Activated CD4-positive, alpha-beta memory T cell treated with anti-CD3 and anti-CD28 coated beads, Interleukin-2, amount 10 ng/mL, durations not matched to agents 7 days and 5 days (primary cell): Measurements from ENCODE around the gene RNF168. TPM values are rescaled to one million over a fixed set of nuclear protein-coding genes. Genes with fewer than 3 reads are reported as not detected.
A peak's percentile ranks its signal among the peaks of the same experiment; 100 is the strongest.
"Not testable (repeated sequence)": the region's sequence is repeated elsewhere in the genome, so short reads cannot be mapped to it uniquely, and the experiment has no call there.

Experiments used
- CTCF ChIA-PET: fragments of 350-600 bp; sonication (Branson Sonifier 250); formaldehyde crosslinking; loops from one replicate; lab custom pipeline; 2021; ENCODE audit warnings: antibody characterized with exemption, inconsistent platforms; lab: Charles Lee
- POLR2A ChIA-PET: fragments of 350-600 bp; sonication (Branson Sonifier 250); formaldehyde crosslinking; loops from one replicate; lab custom pipeline; 2021; ENCODE audit warnings: antibody characterized with exemption; lab: Charles Lee
- DNase-seq: peaks from one replicate; pipeline ENCODE4 v3.0.0-alpha.2; 2020
- H3K27ac Mint-ChIP-seq: one replicate; pipeline ENCODE4 v1.8.0; 2021; ENCODE audit warnings: mild to moderate bottlenecking, mixed read lengths
- H3K27me3 Mint-ChIP-seq: one replicate; pipeline ENCODE4 v1.8.0; 2021; ENCODE audit warnings: mixed read lengths
- H3K36me3 Mint-ChIP-seq: one replicate; pipeline ENCODE4 v1.8.0; 2021; ENCODE audit warnings: low read depth, mixed read lengths
- H3K4me1 Mint-ChIP-seq: one replicate; pipeline ENCODE4 v1.8.0; 2021; ENCODE audit warnings: mixed read lengths
- H3K4me3 Mint-ChIP-seq: one replicate; pipeline ENCODE4 v1.8.0; 2021; ENCODE audit warnings: mild to moderate bottlenecking, mixed read lengths
- H3K9me3 Mint-ChIP-seq: one replicate; pipeline ENCODE4 v1.8.0; 2021; ENCODE audit warnings: mixed read lengths
- total RNA-seq, 2 experiments: library from RNA; stranded (reverse); gene quantifications; one replicate each; pipeline ENCODE4 v1.2.3, GENCODE V29; 2021

RNF168 gene, protein sequence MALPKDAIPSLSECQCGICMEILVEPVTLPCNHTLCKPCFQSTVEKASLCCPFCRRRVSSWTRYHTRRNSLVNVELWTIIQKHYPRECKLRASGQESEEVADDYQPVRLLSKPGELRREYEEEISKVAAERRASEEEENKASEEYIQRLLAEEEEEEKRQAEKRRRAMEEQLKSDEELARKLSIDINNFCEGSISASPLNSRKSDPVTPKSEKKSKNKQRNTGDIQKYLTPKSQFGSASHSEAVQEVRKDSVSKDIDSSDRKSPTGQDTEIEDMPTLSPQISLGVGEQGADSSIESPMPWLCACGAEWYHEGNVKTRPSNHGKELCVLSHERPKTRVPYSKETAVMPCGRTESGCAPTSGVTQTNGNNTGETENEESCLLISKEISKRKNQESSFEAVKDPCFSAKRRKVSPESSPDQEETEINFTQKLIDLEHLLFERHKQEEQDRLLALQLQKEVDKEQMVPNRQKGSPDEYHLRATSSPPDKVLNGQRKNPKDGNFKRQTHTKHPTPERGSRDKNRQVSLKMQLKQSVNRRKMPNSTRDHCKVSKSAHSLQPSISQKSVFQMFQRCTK
- total RNA-seq, result 10 to 100 TPM; 45.0 to 45.6 TPM

DNA sequence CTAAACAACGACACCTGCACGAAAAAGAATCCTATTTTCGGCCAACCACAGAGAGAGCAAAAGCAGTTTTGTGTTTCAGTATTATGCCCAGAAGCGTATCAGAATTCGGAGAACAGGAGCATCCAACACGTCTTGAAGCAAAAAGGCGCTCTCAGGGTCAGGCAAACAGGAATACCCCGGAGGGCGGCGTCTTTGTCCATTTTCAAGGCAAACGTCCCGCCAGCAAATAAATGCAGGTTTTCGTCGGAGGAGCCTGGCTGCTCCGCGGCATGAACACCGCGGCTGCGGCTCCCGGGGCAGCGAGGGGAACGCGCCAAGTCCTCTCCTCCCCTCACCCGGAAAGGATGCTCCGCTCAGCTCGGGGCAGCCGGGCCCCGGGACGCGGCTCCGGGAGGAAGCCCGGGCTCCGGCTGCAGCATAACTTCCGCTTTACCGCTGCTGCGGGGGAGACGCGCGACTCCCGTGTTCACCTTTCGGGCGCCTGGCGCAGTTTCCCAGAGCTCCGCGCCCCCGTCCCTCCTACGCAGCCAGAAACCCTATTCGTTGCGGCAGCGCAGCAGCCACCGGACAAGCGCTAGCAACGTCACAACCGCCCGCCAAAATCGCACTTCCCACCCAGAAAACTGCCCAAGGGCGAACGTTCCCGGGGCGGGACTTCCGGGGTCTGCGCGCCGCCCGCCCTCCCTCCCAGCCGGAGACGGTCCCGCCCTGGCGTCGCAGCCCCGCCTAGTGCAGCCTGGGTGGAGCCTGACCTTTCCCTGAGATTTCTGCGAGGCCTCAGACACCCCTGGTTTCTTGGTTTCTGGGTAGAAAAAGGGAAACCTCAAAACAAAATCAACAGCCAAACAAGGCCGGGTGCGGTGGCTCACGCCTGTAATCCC is at the start of gene RNF168:
TSS of gene RNF168 (minus strand) at position 573 of the 881 bp plus-strand sequence. CDS start 595 bp downstream, outside the sequence.
- peaks cover 5% of the 10 kb centered on the region for H3K27me3 Mint-ChIP-seq
- ChIA-PET POLR2A (interaction anchor here (0.7 to 4.9 kb wide), 9 partner anchors 9 to 311 kb away, joined by 3 to 42 read pairs (median 7); partner anchors contain the start of genes DYNLT2B, FBXO45, UBXN7 and WDR53), CTCF (interaction anchor here (0.5 to 1.2 kb wide), 6 partner anchors 17 to 209 kb away, joined by 3 to 4 read pairs (median 4); partner anchors contain the start of genes CEP19 and PIGX)
- H3K27ac Mint-ChIP-seq, result peak within 1 kb of the TSS; percentile 99
- H3K36me3 Mint-ChIP-seq, result peaks cover 47% of the 10 kb centered on the region
- H3K9me3 Mint-ChIP-seq, result peaks cover 15% of the 10 kb centered on the region
- peak; percentile 93 for DNase-seq
- peaks cover 32% of the 10 kb centered on the region for H3K4me1 Mint-ChIP-seq
- peak within 1 kb of the TSS; percentile 100 for H3K4me3 Mint-ChIP-seq

DNA sequence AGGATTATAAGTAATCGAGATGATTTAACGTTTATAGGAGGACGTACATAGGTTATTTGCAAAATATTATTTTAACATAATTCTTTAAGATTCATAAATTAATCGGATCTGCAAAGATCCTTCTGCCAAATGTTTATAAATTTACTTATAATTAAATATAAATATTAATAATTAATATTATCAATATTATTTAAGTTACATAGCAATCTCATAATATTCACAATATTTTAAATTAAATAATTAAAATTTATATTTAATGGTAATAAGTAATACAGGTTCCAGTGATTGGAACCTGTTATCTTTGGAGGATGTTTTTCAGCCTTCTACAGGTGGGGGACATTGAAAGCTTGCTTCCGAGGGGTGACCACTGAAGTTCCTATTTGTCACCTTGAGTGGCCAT is 48.7 kb upstream of the RNF168 start:
- no peak overlapping the region for H3K4me3 Mint-ChIP-seq
- no peaks in the 10 kb centered on the region for H3K27me3 Mint-ChIP-seq
- CTCF ChIA-PET, result interaction anchor here (1.0 kb wide), 1 partner anchor 23 kb away, joined by 3 read pairs; no protein-coding TSS in a partner anchor
- H3K9me3 Mint-ChIP-seq, result peaks cover 24% of the 10 kb centered on the region
- H3K36me3 Mint-ChIP-seq, result peaks cover 45% of the 10 kb centered on the region
- no peak for DNase-seq
- H3K27ac Mint-ChIP-seq, result no peak overlapping the region
- no peaks in the 10 kb centered on the region for H3K4me1 Mint-ChIP-seq
- POLR2A ChIA-PET, result interaction anchor here (0.6 to 0.9 kb wide), 3 partner anchors 13 to 318 kb away, joined by 3 read pairs; partner anchors contain the start of genes FBXO45 and WDR53

DNA sequence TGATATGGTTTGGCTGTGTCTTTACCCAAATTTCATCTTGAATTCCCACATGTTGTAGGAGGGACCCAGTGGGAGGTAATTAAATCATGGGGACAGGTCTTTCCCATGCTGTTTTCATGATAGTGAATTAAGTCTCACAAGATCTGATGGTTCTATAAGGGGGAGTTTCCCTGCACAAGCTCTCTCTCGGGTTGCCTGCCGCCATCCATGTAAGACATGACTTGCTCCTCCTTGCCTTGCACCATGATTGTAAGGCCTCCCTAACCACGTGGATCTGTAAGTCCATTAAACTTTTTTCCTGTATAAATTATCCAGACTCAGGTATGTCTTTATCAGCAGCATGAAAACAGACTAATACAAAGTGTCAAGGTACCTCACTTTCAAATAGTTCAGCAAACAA is 46.6 kb upstream of the RNF168 start:
- H3K27ac Mint-ChIP-seq, H3K4me1 Mint-ChIP-seq, DNase-seq, H3K27me3 Mint-ChIP-seq, H3K4me3 Mint-ChIP-seq: not testable (repeated sequence)
- Mint-ChIP-seq H3K9me3 (peaks cover 24% of the 10 kb centered on the region), H3K36me3 (peaks cover 45% of the 10 kb centered on the region)
- POLR2A ChIA-PET, result interaction anchor here (1.2 kb wide), 1 partner anchor 18 kb away, joined by 4 read pairs; the partner anchor contains the start of gene WDR53
- CTCF ChIA-PET, result interaction anchor here (1.0 kb wide), 1 partner anchor 15 kb away, joined by 4 read pairs; no protein-coding TSS in a partner anchor

DNA sequence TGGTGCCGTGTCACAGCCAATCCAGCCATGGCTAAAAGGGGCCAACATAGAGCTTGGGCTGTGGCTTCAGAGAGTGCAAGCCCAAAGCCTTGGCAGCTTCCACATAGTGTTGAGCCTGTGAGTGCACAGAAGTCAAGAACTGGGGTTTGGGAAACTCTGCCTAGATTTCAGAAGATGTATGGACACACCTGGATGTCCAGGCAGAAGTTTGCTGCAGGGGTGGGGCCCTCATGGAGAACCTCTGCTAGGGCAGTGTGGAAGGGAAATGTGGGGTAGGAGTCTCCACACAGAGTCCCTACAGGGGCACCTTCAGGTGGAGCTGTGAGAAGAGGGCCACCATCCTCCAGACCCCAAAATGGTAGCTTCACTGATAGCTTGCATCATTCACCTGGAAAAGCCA is 45.7 kb upstream of the RNF168 start:
- H3K4me1 Mint-ChIP-seq, H3K27me3 Mint-ChIP-seq, H3K4me3 Mint-ChIP-seq, DNase-seq, H3K27ac Mint-ChIP-seq: not testable (repeated sequence)
- CTCF ChIA-PET, result interaction anchor here (1.0 kb wide), 1 partner anchor 14 kb away, joined by 4 read pairs; no protein-coding TSS in a partner anchor
- H3K9me3 Mint-ChIP-seq, result peaks cover 24% of the 10 kb centered on the region
- POLR2A ChIA-PET, result interaction anchor here (1.2 kb wide), 1 partner anchor 19 kb away, joined by 4 read pairs; the partner anchor contains the start of gene WDR53
- H3K36me3 Mint-ChIP-seq, result peaks cover 41% of the 10 kb centered on the region

DNA sequence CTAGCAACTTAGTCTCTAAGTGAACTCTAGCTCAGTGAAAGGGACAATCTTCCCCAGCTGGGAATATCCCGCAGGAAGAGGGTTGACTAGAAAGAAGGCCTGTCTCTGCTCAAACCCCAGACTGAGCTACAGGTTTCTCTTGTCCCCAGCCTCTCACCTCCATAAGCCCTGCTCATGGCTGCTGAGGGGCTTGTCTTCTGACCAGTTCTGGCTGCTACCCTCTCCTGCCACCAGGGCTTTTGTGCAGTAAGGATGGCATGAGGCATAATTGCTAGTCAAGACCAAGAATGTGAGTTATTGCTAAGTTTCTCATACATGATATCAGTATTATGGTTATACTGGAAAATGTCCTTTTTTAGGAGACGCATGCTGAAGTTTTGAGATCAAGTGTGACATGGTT is 43.5 kb upstream of the RNF168 start:
- Mint-ChIP-seq H3K27me3 (peaks cover 6% of the 10 kb centered on the region), H3K4me3 (no peak overlapping the region), H3K36me3 (peaks cover 28% of the 10 kb centered on the region), H3K27ac (no peak overlapping the region), H3K4me1 (no peaks in the 10 kb centered on the region), H3K9me3 (peaks cover 24% of the 10 kb centered on the region)
- ChIA-PET POLR2A (no interaction called here), CTCF (interaction anchor here (1.1 to 1.4 kb wide), 2 partner anchors 8 to 24 kb away, joined by 3 to 10 read pairs; no protein-coding TSS in a partner anchor)
- no peak for DNase-seq

DNA sequence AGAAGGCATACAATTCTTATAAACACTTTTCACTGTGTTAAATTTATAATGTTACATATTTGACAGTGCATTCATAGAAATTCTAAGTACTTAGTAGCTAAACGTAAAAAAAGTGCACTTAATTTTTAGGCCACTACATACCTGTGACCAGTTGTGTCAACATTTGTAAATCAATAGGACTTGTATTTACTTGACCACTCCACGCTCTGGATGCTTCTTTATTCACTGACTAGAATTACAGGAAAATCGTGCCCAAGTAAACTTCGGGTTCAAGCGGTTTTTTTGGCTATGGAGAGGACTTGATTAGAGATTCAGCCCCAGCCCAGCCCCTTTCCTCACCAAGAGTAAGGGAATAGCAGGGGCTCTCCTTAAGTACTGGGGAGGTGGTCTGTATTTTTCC is 43.0 kb upstream of the RNF168 start:
- no peak for DNase-seq
- H3K27ac Mint-ChIP-seq, result no peak overlapping the region
- H3K4me3 Mint-ChIP-seq, result no peak overlapping the region
- no peaks in the 10 kb centered on the region for H3K4me1 Mint-ChIP-seq
- H3K36me3 Mint-ChIP-seq, result peaks cover 25% of the 10 kb centered on the region
- ChIA-PET CTCF (interaction anchor here (1.1 to 1.4 kb wide), 2 partner anchors 8 to 24 kb away, joined by 3 to 10 read pairs; no protein-coding TSS in a partner anchor), POLR2A (no interaction called here)
- H3K27me3 Mint-ChIP-seq, result peaks cover 6% of the 10 kb centered on the region
- H3K9me3 Mint-ChIP-seq, result peaks cover 22% of the 10 kb centered on the region

DNA sequence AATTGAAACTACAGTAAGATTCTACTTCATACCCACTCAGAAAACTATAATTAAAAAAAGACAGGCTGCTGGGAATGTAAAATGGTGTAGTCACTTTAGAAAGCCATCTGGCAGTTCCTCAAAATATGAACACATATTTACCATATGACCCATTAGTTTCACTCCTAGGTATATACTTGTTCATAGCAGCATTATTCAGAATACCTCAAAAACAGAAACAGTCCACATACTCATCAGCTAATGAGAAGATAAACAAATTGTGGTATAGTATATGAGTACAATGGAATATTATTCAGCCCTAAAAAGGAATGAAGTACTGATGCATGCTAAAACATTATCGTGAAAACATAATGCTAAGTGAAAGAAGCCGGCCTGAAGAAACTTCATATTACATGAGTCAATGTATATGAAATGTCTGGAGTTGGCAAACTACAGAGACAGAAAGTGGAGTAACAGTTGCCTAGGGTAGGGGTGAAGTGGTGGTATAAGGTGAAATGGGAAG is 41.0 kb upstream of the RNF168 start:
- H3K27me3 Mint-ChIP-seq, result peaks cover 6% of the 10 kb centered on the region
- H3K36me3 Mint-ChIP-seq, result peaks cover 15% of the 10 kb centered on the region
- ChIA-PET POLR2A (no interaction called here), CTCF (interaction anchor here (1.2 kb wide), 1 partner anchor 16 kb away, joined by 5 read pairs; no protein-coding TSS in a partner anchor)
- no peaks in the 10 kb centered on the region for H3K4me1 Mint-ChIP-seq
- no peak overlapping the region for H3K4me3 Mint-ChIP-seq
- DNase-seq, result no peak
- H3K27ac Mint-ChIP-seq, result no peak overlapping the region
- H3K9me3 Mint-ChIP-seq, result peaks cover 14% of the 10 kb centered on the region

DNA sequence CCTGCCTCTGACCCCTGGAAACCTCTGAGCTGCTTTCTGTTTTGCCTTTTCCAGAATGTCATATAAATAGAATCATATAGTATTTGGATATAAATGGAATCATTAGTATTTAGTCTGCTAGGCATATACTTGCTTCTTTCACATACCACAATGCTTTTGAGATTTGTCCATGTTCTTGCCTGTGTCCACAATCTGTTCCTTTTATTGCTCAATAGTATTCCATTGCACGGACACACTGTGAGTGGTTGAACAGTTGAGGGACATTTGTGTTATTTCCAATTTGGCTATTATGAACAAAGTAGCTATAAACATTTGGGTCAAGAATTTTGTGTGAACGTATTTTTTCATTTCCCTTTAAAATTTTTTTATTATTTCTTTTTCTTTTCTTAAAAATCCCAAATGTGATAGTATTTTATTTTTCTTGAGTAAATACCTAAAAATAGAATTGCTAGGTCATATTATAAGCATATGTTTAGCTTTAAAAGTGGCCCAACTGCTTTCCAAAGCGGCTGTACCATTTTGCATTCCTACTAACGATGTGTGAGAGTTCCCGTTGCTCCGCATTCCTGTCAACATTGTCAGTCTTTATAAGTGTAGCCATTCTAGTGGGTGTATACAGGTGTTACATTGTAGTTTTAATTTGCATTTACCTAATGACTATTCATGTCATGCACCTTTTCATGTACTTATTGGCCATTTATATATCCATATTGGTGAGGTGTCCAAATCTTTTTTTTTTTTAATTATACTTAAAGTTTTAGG is 38.3 kb upstream of the RNF168 start:
- ChIA-PET POLR2A (interaction anchor here (1.3 to 1.4 kb wide), 2 partner anchors 13 to 26 kb away, joined by 3 to 4 read pairs; no protein-coding TSS in a partner anchor), CTCF (interaction anchor here (0.6 to 2.1 kb wide), 2 partner anchors 19 to 400 kb away, joined by 3 to 12 read pairs; partner anchors contain the start of gene NCBP2)
- no peak for DNase-seq
- Mint-ChIP-seq H3K9me3 (no peaks in the 10 kb centered on the region), H3K27me3 (peaks cover 8% of the 10 kb centered on the region), H3K4me1 (peaks cover 9% of the 10 kb centered on the region), H3K27ac (no peak overlapping the region), H3K4me3 (no peak overlapping the region), H3K36me3 (no peaks in the 10 kb centered on the region)

DNA sequence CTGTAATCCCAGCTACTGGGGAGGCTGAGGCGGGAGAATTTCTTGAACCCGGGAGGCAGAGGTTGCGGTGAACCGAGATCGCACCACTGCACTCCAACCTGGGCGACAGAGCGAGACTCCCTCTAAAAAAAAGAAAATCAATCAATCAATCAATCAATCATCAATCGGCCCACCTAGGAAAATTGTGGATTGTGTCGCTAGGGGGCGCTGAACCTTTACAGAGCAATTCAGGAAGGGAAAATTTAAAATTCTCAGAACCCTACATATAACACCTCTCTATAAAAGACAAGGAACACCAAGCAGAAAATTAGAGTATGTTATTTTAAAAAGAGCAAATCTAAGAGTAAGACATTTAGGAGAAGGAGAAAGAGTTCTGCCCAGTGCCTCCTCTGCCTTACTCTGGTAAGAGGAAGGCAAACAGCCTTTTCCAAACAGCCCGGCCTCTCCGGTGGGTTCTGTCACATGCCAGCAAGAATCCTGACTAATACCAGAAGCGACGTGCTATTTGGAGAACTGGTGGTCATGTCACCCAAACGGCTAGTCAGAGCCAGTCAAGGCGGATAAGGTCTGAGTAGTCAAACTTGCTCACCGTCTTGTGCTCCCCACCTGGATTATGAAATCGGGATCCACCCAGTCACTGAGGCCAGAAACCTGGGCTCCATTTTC is 33.9 kb upstream of the RNF168 start:
- Mint-ChIP-seq H3K4me3 (no peak overlapping the region), H3K9me3 (no peaks in the 10 kb centered on the region), H3K4me1 (peaks cover 9% of the 10 kb centered on the region), H3K27ac (no peak overlapping the region), H3K36me3 (no peaks in the 10 kb centered on the region), H3K27me3 (peaks cover 3% of the 10 kb centered on the region)
- POLR2A ChIA-PET, result interaction anchor here (1.4 kb wide), 1 partner anchor 9 kb away, joined by 4 read pairs; no protein-coding TSS in a partner anchor
- DNase-seq, result peak; percentile 74
- CTCF ChIA-PET, result interaction anchor here (1.0 to 1.9 kb wide), 6 partner anchors 8 to 31 kb away, joined by 3 to 13 read pairs (median 5); partner anchors contain the start of genes FBXO45 and WDR53

DNA sequence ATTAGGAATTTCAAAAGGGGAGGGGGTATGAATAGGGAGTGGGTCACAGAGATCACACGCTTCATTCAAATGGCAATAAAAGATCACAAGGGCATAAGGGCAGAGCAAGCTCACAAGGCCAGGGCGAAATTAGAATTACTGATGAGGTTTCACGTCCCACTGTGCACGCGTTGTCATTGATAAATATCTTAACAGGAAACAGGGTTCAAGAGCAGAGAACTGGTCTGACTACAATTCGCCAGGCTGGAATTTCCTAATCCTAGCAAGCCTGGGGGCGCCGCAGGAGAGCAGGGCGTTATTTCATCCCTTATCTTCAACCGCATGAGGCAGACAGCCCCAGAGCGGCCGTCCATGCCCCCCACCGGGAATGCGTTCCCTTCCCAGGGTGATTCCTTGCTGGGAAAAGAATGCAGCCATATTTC is 29.7 kb upstream of the RNF168 start:
- H3K4me1 Mint-ChIP-seq, result peaks cover 19% of the 10 kb centered on the region
- peaks cover 8% of the 10 kb centered on the region for H3K36me3 Mint-ChIP-seq
- H3K27me3 Mint-ChIP-seq, result peaks cover 3% of the 10 kb centered on the region
- H3K4me3 Mint-ChIP-seq, result no peak overlapping the region
- H3K9me3 Mint-ChIP-seq, result peaks cover 5% of the 10 kb centered on the region
- H3K27ac Mint-ChIP-seq, result no peak overlapping the region
- no peak for DNase-seq
- ChIA-PET CTCF (no interaction called here), POLR2A (no interaction called here)
